Pancreas (tissue), 10 donors: Measurements from ENCODE around the gene LARP1B. TPM values are rescaled to one million over a fixed set of nuclear protein-coding genes. Genes with fewer than 3 reads are reported as not detected.
A peak's percentile ranks its signal among the peaks of the same experiment; 100 is the strongest.
"Not testable (repeated sequence)": the region's sequence is repeated elsewhere in the genome, so short reads cannot be mapped to it uniquely, and the experiment has no call there.

Source experiments
- ATAC-seq, 4 donors: fragments of 200-7000 bp; cut with Tn5 transposase; one replicate each; pipeline versions ENCODE4 v1.8.0 to v1.9.1; 2020; ENCODE audit warnings: mild to moderate bottlenecking in 4 of 4, moderate library complexity in 4 of 4
- DNase-seq, 6 donors: peaks; one replicate each; pipeline ENCODE4 v3.0.0-alpha.2; 2020
- FAIRE-seq: peaks from 2 replicates; lab custom pipeline; 2012; peaks lifted over from hg19 to GRCh38; lab: Jason Lieb, UNC
- H3K27ac ChIP-seq, 4 donors: fragments of 200-600 bp; sonication (generic); 1 replicate in 3 of 4; 2 replicates in 1 of 4; pipeline versions ENCODE4 v1.5.0 to v1.8.0; 2020
- H3K27me3 ChIP-seq, 4 donors: fragments of 200-600 bp; one replicate each; pipeline ENCODE4 v1.8.0; 2021
- H3K36me3 ChIP-seq, 3 donors: fragments of 200-600 bp; sonication (generic) in 1 of 3; one replicate each; pipeline versions ENCODE4 v1.5.0 to v1.8.0; 2020 to 2021
- H3K4me1 ChIP-seq, 3 donors: fragments of 200-600 bp; one replicate each; pipeline ENCODE4 v1.8.0; 2021
- H3K4me3 ChIP-seq, 4 donors: fragments of 200-600 bp; sonication (generic) in 2 of 4; one replicate each; pipeline versions ENCODE4 v1.5.0 to v1.8.0; 2020 to 2021
- H3K9me3 ChIP-seq, 4 donors: fragments of 200-600 bp; one replicate each; pipeline ENCODE4 v1.8.0; 2021
- whole genome bisulfite sequencing, 2 donors: extraction: QIAGEN DNeasy Blood & Tissue Kit; methylation state at CpG; one replicate each; pipeline ENCODE4 v1.1.7; 2013; 5-methylcytosine and 5-hydroxymethylcytosine counted together
- intact Hi-C, 3 donors: fragments of 100-400 bp; cut with DNase I; formaldehyde crosslinking; loops; one replicate each; pipeline versions ENCODE4 v1.11.1 to v1.14.2; 2022
- polyA plus RNA-seq, 2 donors: library from polyadenylated mRNA; stranded (reverse); fragments of 200-250 nt; gene quantifications; one replicate each; pipeline ENCODE4 v1.2.3, GENCODE V29; 2013
- total RNA-seq, 6 donors: library from RNA; stranded (reverse); fragmentation: NEBNext Ultra II Directional in 4 of 6; extraction: Animal tissue kit (Norgen Biotek cat#: 25700) in 4 of 6; gene quantifications; one replicate each; pipeline versions ENCODE4 v1.2.1 to v1.2.4, GENCODE V29; 2021 to 2023
- TF ChIP-seq, protein P1 (sequence below), 4 donors: fragments of 200-600 bp; sonication (generic) in 3 of 4; IDR thresholded peaks; one replicate each; pipeline versions ENCODE4 v1.5.0 to v1.8.0; 2021; ENCODE audit warnings: antibody characterized with exemption in 4 of 4
- donor health status: healthy with polysubstance abuse.
- donor health status: DM: no; HTN: no; CAD: no; lungs with moderate emphysema.
- donor health status: DM: no; HTN: no; CAD: no.
- donor health status: control.
- donor health status: control.
- donor health status: Bipolar disorder and iron deficiency.
- donor health status: DM: yes; HTN: yes; CAD: no.
- donor health status: DM: no; HTN: no; CAD: no.
- donor health status: DM: no; HTN: no; CAD: no.
- donor health status: DM: yes; HTN: yes; CAD: no.

Gene LARP1B
- total and polyA plus RNA-seq, 8 donors: 19.2 to 34.2 (median 25.3) TPM

DNA sequence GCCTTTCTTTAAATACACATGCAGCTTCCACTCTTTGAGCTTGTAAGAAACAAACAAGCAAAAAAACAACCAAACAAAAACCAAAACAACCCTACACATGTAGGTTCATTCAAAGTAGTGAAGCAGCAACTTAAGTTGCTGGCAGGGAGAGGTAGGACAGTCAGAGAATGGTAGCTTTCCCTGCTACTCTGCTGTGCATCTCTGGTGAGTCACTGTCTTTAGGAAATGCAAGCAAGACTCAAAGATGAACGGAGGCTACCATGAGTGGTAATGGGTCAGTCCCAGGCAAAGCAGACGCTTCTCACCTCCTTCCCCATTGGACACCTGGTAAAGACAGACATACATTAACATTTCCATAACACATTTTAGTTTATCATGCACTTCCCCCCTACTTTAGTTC, 183.3 kb downstream of the LARP1B start:
- H3K9me3 ChIP-seq: no peaks in the 10 kb centered on the region

GRCh38 chr4:128245391-128245790, 184.3 kb downstream of the LARP1B start:
- H3K27ac ChIP-seq, H3K9me3 ChIP-seq, H3K27me3 ChIP-seq, intact Hi-C loops, ATAC-seq, FAIRE-seq, H3K4me1 ChIP-seq, H3K4me3 ChIP-seq, H3K36me3 ChIP-seq, DNase-seq: not testable (repeated sequence)
- 90 to 94% methylated on average over 5 of the region's 5 CpGs for WGBS, 2 donors

More for the DNA sequence above, 183.3 kb downstream of the LARP1B start:
- Histone ChIP-seq H3K4me3 (no peak overlapping the region), H3K27ac (no peak overlapping the region), H3K27me3 (no peaks in the 10 kb centered on the region), H3K36me3 (no peaks in the 10 kb centered on the region), H3K4me1 (no peaks in the 10 kb centered on the region)
- no peak for FAIRE-seq
- TF ChIP-seq, protein P1, sequence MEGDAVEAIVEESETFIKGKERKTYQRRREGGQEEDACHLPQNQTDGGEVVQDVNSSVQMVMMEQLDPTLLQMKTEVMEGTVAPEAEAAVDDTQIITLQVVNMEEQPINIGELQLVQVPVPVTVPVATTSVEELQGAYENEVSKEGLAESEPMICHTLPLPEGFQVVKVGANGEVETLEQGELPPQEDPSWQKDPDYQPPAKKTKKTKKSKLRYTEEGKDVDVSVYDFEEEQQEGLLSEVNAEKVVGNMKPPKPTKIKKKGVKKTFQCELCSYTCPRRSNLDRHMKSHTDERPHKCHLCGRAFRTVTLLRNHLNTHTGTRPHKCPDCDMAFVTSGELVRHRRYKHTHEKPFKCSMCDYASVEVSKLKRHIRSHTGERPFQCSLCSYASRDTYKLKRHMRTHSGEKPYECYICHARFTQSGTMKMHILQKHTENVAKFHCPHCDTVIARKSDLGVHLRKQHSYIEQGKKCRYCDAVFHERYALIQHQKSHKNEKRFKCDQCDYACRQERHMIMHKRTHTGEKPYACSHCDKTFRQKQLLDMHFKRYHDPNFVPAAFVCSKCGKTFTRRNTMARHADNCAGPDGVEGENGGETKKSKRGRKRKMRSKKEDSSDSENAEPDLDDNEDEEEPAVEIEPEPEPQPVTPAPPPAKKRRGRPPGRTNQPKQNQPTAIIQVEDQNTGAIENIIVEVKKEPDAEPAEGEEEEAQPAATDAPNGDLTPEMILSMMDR (IDR thresholded peaks at IDR 0.05): no peak
- intact Hi-C loops: no loop called here
- DNase-seq: no peak
- WGBS, 2 donors: 87 to 95% methylated on average over 2 of the region's 2 CpGs
- no peak for ATAC-seq

GRCh38 chr4:128247906-128248305, 186.8 kb downstream of the LARP1B start:
- H3K36me3 ChIP-seq: no peaks in the 10 kb centered on the region
- no peaks in the 10 kb centered on the region for H3K9me3 ChIP-seq
- intact Hi-C loops: no loop called here
- no peak for DNase-seq
- no peak for ATAC-seq
- 96 to 98% methylated on average over 1 of the region's 1 CpG for WGBS, 2 donors
- no peak overlapping the region for H3K27ac ChIP-seq
- FAIRE-seq: no peak
- H3K27me3 ChIP-seq: no peaks in the 10 kb centered on the region
- no peak overlapping the region for H3K4me3 ChIP-seq
- H3K4me1 ChIP-seq: no peaks in the 10 kb centered on the region
- TF ChIP-seq, protein P1 (IDR thresholded peaks at IDR 0.05): no peak

DNA sequence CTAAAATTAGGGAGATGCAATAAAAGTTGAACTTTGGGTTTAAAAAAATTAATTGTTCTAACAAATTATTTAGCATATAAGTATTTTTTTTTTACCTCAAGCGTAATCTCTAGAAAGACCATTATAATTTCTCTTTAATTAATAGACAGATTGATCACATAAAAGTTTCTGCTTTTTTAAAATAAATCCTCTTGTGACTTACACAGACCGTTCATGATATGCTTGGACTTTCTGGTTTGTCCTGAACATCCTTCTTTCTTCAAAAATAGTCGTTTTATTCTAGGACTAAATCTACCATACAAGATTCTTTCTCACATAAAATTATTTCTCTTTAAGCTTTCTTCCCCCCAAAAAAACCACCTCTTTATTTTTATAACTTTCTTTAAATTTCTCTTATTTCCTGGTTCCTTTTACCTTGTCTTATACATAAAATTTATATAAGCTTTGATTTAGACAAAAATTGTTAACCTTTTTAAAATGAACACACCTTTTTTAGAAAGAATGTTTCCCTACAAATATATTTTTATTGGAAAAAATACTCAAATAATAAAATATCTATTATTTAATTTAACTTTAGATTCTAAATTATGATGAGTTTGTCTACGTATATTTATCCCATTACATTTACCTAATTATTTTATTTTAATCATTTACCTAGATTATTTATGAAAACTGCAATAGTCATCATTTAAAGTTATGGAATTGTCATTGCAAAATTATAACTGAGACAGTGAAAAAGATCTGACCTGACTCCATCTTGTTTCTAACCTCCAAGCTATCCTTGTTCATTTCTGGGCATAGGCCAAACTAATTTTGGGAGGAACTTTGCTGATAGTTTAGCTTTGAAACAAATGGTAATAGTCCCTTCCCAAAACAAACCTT, 188.9 kb downstream of the LARP1B start:
- H3K9me3 ChIP-seq: no peaks in the 10 kb centered on the region
- WGBS, 2 donors: 66 to 75% methylated on average over 4 of the region's 4 CpGs
- no peak overlapping the region for H3K27ac ChIP-seq
- FAIRE-seq: peak; percentile 70
- no peaks in the 10 kb centered on the region for H3K36me3 ChIP-seq
- no peaks in the 10 kb centered on the region for H3K27me3 ChIP-seq
- H3K4me3 ChIP-seq: no peak overlapping the region
- no peaks in the 10 kb centered on the region for H3K4me1 ChIP-seq
- DNase-seq: no peak
- intact Hi-C loops: no loop called here
- no peak for ATAC-seq
- TF ChIP-seq, protein P1 (IDR thresholded peaks at IDR 0.05): no peak

DNA sequence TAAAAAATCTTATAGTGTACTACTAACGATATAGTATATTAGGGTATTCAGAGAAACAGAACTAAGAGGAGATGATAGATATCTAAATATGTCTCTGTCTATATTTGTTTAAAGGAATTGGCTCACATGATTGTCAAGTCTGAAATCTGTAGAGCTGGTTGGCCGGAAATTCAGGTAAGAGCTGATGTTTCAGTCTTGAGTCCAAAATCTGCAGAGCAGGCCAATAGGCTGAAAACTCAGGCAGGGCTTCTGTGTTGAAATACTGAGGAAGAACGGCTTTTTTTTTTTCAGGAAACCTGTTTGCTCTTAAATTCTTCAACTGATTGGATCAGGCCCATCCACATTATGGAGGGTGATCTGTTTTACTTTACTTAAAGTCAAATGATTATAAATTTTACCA, 194.8 kb downstream of the LARP1B start:
- TF ChIP-seq, protein P1 (IDR thresholded peaks at IDR 0.05): no peak
- intact Hi-C loops: no loop called here
- no peaks in the 10 kb centered on the region for H3K27me3 ChIP-seq
- ATAC-seq (no peak), FAIRE-seq (no peak), DNase-seq (no peak)
- 84 to 89% methylated on average over 3 of the region's 3 CpGs for WGBS, 2 donors
- H3K27ac ChIP-seq: no peak overlapping the region
- no peaks in the 10 kb centered on the region for H3K36me3 ChIP-seq
- no peaks in the 10 kb centered on the region for H3K4me1 ChIP-seq
- no peak overlapping the region for H3K4me3 ChIP-seq
- no peaks in the 10 kb centered on the region for H3K9me3 ChIP-seq
